T-cell (primary cell): ENCODE measurements around the gene FASTKD3. TPM values are rescaled to one million over a fixed set of nuclear protein-coding genes. Genes with fewer than 3 reads are reported as not detected.

Source experiments
- ATAC-seq, 4 experiments: fragments of 200-7000 bp in 3 of 4; fragments of 150-1000 bp in 1 of 4; cut with Tn5 transposase; replicated peaks in 1 of 4; 1 replicate in 3 of 4; 2 replicates in 1 of 4; pipeline ENCODE4 v1.10.0; 2021; ENCODE audit warnings: moderate library complexity in 3 of 4, mild to moderate bottlenecking in 2 of 4, moderate number of reproducible peaks in 1 of 4
- CTCF ChIA-PET, 2 donors: fragments of 300-600 bp; sonication (Branson Sonifier 250); formaldehyde crosslinking; loops; one replicate each; lab custom pipeline; 2022; ENCODE audit warnings: antibody characterized with exemption in 2 of 2; lab: Charles Lee
- POLR2A ChIA-PET, 2 donors: fragments of 300-600 bp; sonication (Branson Sonifier 250); formaldehyde crosslinking; loops; one replicate each; lab custom pipeline; 2022; ENCODE audit warnings: antibody characterized with exemption in 2 of 2; lab: Charles Lee
- DNase-seq, 35 experiments: peaks; one replicate each; pipeline versions ENCODE4 v3.0.0 to v3.0.0-alpha.2; 2013 to 2023
- H3K27ac ChIP-seq: one replicate; pipeline ENCODE4 v1.5.1; 2013; ENCODE audit warnings: low read length
- H3K27me3 ChIP-seq, 2 experiments: replicated peaks in 1 of 2; 1 replicate in 1 of 2; 2 replicates in 1 of 2; pipeline versions ENCODE4 v1.6.1 to v1.7.0; 2013; ENCODE audit warnings: low read length in 1 of 2, mixed read lengths in 1 of 2; ENCODE audit not compliant: control insufficient read depth in 2 of 2, insufficient read depth in 2 of 2; ENCODE audit errors: extremely low read depth in 1 of 2
- H3K36me3 ChIP-seq, 2 donors: 1 replicate in 1 of 2; 2 replicates in 1 of 2; pipeline versions ENCODE4 v1.6.1 to v1.7.0; 2013; ENCODE audit warnings: low read length in 1 of 2; ENCODE audit not compliant: control insufficient read depth in 2 of 2, insufficient read depth in 1 of 2; ENCODE audit errors: extremely low read depth in 1 of 2
- H3K4me1 ChIP-seq, 2 experiments: 1 replicate in 1 of 2; 2 replicates in 1 of 2; pipeline versions ENCODE4 v1.6.1 to v1.7.0; 2013; ENCODE audit warnings: low read length in 2 of 2, mixed read lengths in 1 of 2; ENCODE audit not compliant: insufficient read depth in 2 of 2, control insufficient read depth in 1 of 2; ENCODE audit errors: extremely low read depth in 1 of 2
- H3K4me3 ChIP-seq, 2 donors: 1 replicate in 1 of 2; 2 replicates in 1 of 2; pipeline versions ENCODE4 v1.5.1 to v1.7.0; 2013; ENCODE audit warnings: mild to moderate bottlenecking in 2 of 2, low read length in 1 of 2, moderate library complexity in 1 of 2; ENCODE audit not compliant: control insufficient read depth in 1 of 2; ENCODE audit errors: extremely low read depth in 1 of 2
- H3K9me3 ChIP-seq: 2 replicates; pipeline ENCODE4 v1.7.0; 2013
- H3K27ac Mint-ChIP-seq, 2 donors: one replicate each; pipeline ENCODE4 v1.8.0; 2020 to 2021; ENCODE audit warnings: mild to moderate bottlenecking in 2 of 2, mixed read lengths in 2 of 2
- H3K27me3 Mint-ChIP-seq, 2 donors: one replicate each; pipeline ENCODE4 v1.8.0; 2021 to 2022; ENCODE audit warnings: mixed read lengths in 2 of 2
- H3K36me3 Mint-ChIP-seq: one replicate; pipeline ENCODE4 v1.8.0; 2021; ENCODE audit warnings: mixed read lengths
- H3K4me1 Mint-ChIP-seq, 3 donors: one replicate each; pipeline ENCODE4 v1.8.0; 2020 to 2022; ENCODE audit warnings: mixed read lengths in 3 of 3, mild to moderate bottlenecking in 1 of 3
- H3K4me3 Mint-ChIP-seq, 3 donors: one replicate each; pipeline ENCODE4 v1.8.0; 2020 to 2022; ENCODE audit warnings: mild to moderate bottlenecking in 3 of 3, mixed read lengths in 3 of 3, moderate library complexity in 3 of 3
- H3K9me3 Mint-ChIP-seq, 3 donors: one replicate each; pipeline ENCODE4 v1.8.0; 2020 to 2022; ENCODE audit warnings: mixed read lengths in 3 of 3
- WGBS: methylation state at CpG from one replicate; pipeline ENCODE4 v1.1.5; 2013; ENCODE audit warnings: missing lambda C conversion rate; ENCODE audit not compliant: insufficient coverage; 5-methylcytosine and 5-hydroxymethylcytosine counted together
- total RNA-seq, 35 experiments: library from RNA in 6 of 35; stranded (reverse) in 6 of 35; fragments of 120-200 nt in 1 of 35; gene quantifications; one replicate each; pipeline versions ENCODE4 v1.2.1 to v1.2.4 and lab custom pipeline; 2013 to 2026

Gene FASTKD3
- total RNA-seq, 5 donors from 2014 or later (not counting 1 experiment from before 2014, with no cell fraction given), result 6.9 to 11.1 (median 9.7) TPM

DNA sequence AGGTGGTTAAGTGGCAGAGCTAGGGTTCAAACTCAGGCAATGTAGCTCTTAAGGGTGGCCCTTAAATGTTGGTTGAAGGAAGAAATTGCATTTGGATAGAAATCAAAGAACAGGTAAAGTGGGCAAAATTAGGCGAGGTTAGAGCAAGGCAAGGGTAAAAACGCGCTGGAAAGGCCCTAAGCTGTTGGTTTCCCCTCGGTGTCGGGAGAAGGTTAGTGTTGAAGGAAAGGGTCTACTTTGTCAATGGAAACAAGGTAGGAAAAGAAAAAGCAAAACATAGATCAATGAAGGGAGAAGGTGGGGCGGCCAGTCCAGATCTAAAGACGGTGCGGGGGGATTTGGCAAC is 431 bp downstream of the FASTKD3 start:
- ChIA-PET POLR2A (interaction anchor here in 1 of 2 donors (1.0 to 1.1 kb wide), 2 partner anchors 19 to 24 kb away, joined by 3 read pairs; no protein-coding TSS in a partner anchor), CTCF (interaction anchor here in 1 of 2 donors (1.2 to 2.1 kb wide), 2 partner anchors 11 to 19 kb away, joined by 4 to 14 read pairs; no protein-coding TSS in a partner anchor)
- WGBS, result 0% methylated on average over 6 of the region's 8 CpGs
- no peak for DNase-seq
- Histone ChIP-seq H3K27me3 (no peaks in the 10 kb centered on the region), H3K4me1 (peaks cover 22 to 30% of the 10 kb centered on the region in 2 experiments), H3K36me3 (peaks cover 0 to under 1% of the 10 kb centered on the region in 2 donors), H3K27ac (peak overlapping the region; percentile 56), H3K9me3 (no peaks in the 10 kb centered on the region), H3K4me3 (peak overlapping the region; percentile 68 to 92)
- no peak for ATAC-seq
- H3K4me1 Mint-ChIP-seq, result peaks cover 65 to 76% (median 74%) of the 10 kb centered on the region in 3 donors
- no peaks in the 10 kb centered on the region for H3K9me3 Mint-ChIP-seq
- H3K4me3 Mint-ChIP-seq, result peak overlapping the region; percentile 91 to 97 (median 92)
- no peaks in the 10 kb centered on the region for H3K27me3 Mint-ChIP-seq
- H3K27ac Mint-ChIP-seq, result peak overlapping the region; percentile 83 to 93
- peaks cover 20% of the 10 kb centered on the region for H3K36me3 Mint-ChIP-seq

DNA sequence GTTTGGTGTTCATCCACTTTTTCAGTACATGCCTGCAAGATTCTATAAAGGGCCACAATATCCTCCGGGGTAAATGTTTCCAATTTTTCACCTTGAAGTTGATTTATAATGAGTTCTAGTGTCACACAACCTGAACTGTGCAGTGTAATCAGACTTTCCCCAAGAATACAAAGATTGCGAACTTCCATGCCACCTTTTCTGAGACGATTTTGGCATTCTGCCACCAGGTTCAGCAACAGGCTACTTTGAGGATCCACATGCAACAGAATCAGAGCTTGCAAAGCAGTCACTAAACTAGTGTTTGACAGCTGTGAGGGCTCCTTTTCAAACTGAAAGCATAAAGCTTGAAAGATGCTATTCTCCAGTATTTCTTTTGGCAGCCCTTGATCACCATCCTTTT is 1.6 kb downstream of the FASTKD3 start:
- CTCF ChIA-PET, result interaction anchor here in 1 of 2 donors (0.7 to 2.1 kb wide), 2 partner anchors 14 to 20 kb away, joined by 3 to 14 read pairs; no protein-coding TSS in a partner anchor
- H3K9me3 ChIP-seq, result no peaks in the 10 kb centered on the region
- peaks cover 0 to 10% of the 10 kb centered on the region in 2 donors for H3K36me3 ChIP-seq
- H3K36me3 Mint-ChIP-seq, result peaks cover 27% of the 10 kb centered on the region
- H3K27ac Mint-ChIP-seq, result no peak overlapping the region
- H3K4me1 ChIP-seq, result peaks cover 22% of the 10 kb centered on the region in 2 experiments
- WGBS, result 83% methylated on average over 2 of the region's 3 CpGs
- no peaks in the 10 kb centered on the region for H3K27me3 Mint-ChIP-seq
- H3K27ac ChIP-seq, result no peak overlapping the region
- H3K4me1 Mint-ChIP-seq, result peaks cover 53 to 66% (median 63%) of the 10 kb centered on the region in 3 donors
- DNase-seq, result no peak
- no peaks in the 10 kb centered on the region for H3K27me3 ChIP-seq
- POLR2A ChIA-PET, result no interaction called here
- H3K4me3 Mint-ChIP-seq, result peak overlapping the region in 2 of 3 donors; percentile 51 to 91
- no peaks in the 10 kb centered on the region for H3K9me3 Mint-ChIP-seq
- ATAC-seq, result no peak
- H3K4me3 ChIP-seq, result no peak overlapping the region

DNA sequence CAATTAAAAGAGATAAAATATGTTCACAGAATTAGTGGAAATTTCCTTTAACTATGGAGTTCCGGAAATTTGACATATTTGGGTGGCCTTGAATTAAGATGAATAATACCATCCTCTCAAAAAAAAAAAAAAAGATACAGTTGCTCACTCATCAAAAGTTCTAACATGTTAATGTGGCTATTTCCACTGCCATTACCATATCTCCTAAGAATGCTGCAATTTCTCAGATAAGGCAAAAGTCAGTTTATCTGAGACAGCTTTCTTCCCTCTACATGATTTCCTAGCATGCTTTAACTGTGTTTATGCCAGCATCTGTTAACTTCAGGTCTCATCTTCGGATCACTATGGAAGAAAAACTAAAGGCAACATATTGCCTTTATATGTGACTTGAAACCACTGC is 2.6 kb downstream of the FASTKD3 start:
- Histone ChIP-seq H3K4me3 (no peak overlapping the region), H3K27me3 (no peaks in the 10 kb centered on the region), H3K27ac (no peak overlapping the region), H3K36me3 (peaks cover 3 to 19% of the 10 kb centered on the region in 2 donors), H3K4me1 (peaks cover 17 to 21% of the 10 kb centered on the region in 2 experiments), H3K9me3 (no peaks in the 10 kb centered on the region)
- Mint-ChIP-seq H3K9me3 (no peaks in the 10 kb centered on the region), H3K27me3 (no peaks in the 10 kb centered on the region), H3K27ac (no peak overlapping the region), H3K4me3 (no peak overlapping the region), H3K4me1 (peaks cover 43 to 56% (median 52%) of the 10 kb centered on the region in 3 donors), H3K36me3 (peaks cover 32% of the 10 kb centered on the region)
- CTCF ChIA-PET, result interaction anchor here in 1 of 2 donors (0.6 kb wide), 1 partner anchor 991 kb away, joined by 3 read pairs; no protein-coding TSS in a partner anchor
- no peak for DNase-seq
- WGBS, result 100% methylated on average over 1 of the region's 2 CpGs
- no peak for ATAC-seq
- POLR2A ChIA-PET, result interaction anchor here in 1 of 2 donors (0.6 kb wide), 1 partner anchor 18 kb away, joined by 3 read pairs; no protein-coding TSS in a partner anchor

DNA sequence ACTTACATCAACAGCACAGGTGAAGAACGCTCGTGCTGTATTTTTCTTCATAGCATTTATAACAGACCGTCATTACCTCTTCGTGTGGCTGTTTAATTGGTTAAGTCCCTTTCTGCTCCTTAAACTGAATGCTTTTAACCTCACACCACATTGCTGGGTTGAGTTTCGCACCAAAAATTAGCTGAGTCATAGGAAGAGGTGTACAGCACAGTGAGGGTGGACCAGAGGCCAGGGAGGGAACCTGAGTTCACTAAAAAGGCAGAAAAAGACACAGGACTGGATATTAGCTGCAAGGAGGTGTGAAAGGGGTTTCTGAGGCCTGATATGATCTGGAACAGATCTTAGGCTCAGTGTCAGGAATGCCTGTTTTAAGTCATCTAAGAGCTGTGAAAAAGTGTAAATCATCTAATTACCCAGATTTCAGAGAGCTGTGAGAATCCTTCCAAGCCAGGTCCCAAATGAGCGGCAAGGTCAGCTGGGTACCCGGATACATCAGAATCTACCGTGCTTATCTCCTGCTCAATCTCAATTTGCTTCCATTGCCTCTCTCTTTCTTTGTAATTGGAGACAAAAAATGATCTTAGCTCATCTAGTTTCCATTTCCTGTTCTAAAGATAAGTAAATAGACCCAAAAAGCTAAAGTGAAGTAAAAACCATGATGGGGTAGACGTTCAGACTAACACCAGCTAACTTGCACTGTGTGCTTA is 10.8 kb downstream of the FASTKD3 start:
- H3K9me3 Mint-ChIP-seq, result no peaks in the 10 kb centered on the region
- Histone ChIP-seq H3K27me3 (no peaks in the 10 kb centered on the region), H3K4me1 (peaks cover 3 to 6% of the 10 kb centered on the region in 2 experiments), H3K9me3 (no peaks in the 10 kb centered on the region), H3K27ac (no peak overlapping the region), H3K36me3 (peaks cover 6 to 36% of the 10 kb centered on the region in 2 donors), H3K4me3 (no peak overlapping the region)
- H3K27me3 Mint-ChIP-seq, result no peaks in the 10 kb centered on the region
- POLR2A ChIA-PET, result no interaction called here
- peaks cover 11 to 19% (median 16%) of the 10 kb centered on the region in 3 donors for H3K4me1 Mint-ChIP-seq
- no peak for DNase-seq
- CTCF ChIA-PET, result interaction anchor here in 1 of 2 donors (0.8 to 1.2 kb wide), 2 partner anchors 11 to 29 kb away, joined by 4 to 5 read pairs; partner anchors contain the start of genes FASTKD3 and MTRR
- H3K27ac Mint-ChIP-seq, result peak overlapping the region; percentile 65 to 77
- H3K4me3 Mint-ChIP-seq, result no peak overlapping the region
- no CpG with 5 or more reads among the region's 9 CpGs for WGBS
- H3K36me3 Mint-ChIP-seq, result peaks cover 33% of the 10 kb centered on the region
- ATAC-seq, result peak in 3 of 4 experiments; percentile 19 to 53 (median 31)

DNA sequence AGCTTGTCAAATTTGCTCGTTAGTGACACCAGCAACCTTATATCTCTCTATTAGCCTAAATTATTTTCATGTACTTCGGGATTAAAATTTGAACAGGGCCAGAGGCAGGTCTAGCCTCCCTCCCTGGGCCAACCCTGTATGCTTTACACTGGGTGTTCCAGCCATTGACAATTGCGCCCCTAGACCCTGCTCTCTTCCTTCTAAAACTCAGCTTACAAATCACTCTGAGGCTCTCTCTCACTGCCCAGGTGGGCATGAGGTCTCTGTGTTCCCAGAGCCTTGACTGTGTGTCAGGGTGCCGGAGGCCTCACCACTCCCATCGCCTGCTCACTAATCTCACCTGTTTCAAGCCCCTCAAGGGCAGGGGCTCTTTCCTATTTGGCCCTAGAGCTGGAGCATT is 11.5 kb downstream of the FASTKD3 start:
- Mint-ChIP-seq H3K4me3 (no peak overlapping the region), H3K9me3 (no peaks in the 10 kb centered on the region)
- POLR2A ChIA-PET, result no interaction called here

GRCh38 chr5:7856855-7857254 is 12.0 kb downstream of the FASTKD3 start:
- WGBS, result no CpG with 5 or more reads among the region's 2 CpGs
- Histone ChIP-seq H3K27me3 (no peaks in the 10 kb centered on the region), H3K27ac (no peak overlapping the region), H3K4me1 (peaks cover 3 to 12% of the 10 kb centered on the region in 2 experiments), H3K4me3 (no peak overlapping the region), H3K36me3 (peaks cover 6 to 25% of the 10 kb centered on the region in 2 donors), H3K9me3 (no peaks in the 10 kb centered on the region)
- DNase-seq (peak in 4 of 35 experiments; percentile 5 to 47 (median 10)), ATAC-seq (peak in 1 of 4 experiments; percentile 47)
- ChIA-PET POLR2A (no interaction called here), CTCF (interaction anchor here (0.6 to 0.7 kb wide), 2 partner anchors 1470 to 1479 kb away, joined by 3 read pairs; no protein-coding TSS in a partner anchor)
- no peak overlapping the region for H3K27ac Mint-ChIP-seq
- no peak overlapping the region for H3K4me3 Mint-ChIP-seq
- H3K36me3 Mint-ChIP-seq, result peaks cover 26% of the 10 kb centered on the region
- no peaks in the 10 kb centered on the region for H3K9me3 Mint-ChIP-seq
- no peaks in the 10 kb centered on the region for H3K27me3 Mint-ChIP-seq
- peaks cover 20 to 26% (median 26%) of the 10 kb centered on the region in 3 donors for H3K4me1 Mint-ChIP-seq

More for the DNA sequence above, 11.5 kb downstream of the FASTKD3 start:
- no peak overlapping the region for H3K27ac ChIP-seq
- peaks cover 6 to 30% of the 10 kb centered on the region in 2 donors for H3K36me3 ChIP-seq
- H3K27me3 ChIP-seq, result no peaks in the 10 kb centered on the region
- Mint-ChIP-seq H3K4me1 (peaks cover 15 to 21% (median 21%) of the 10 kb centered on the region in 3 donors), H3K27ac (peak overlapping the region in 1 of 2 donors; percentile 65), H3K36me3 (peaks cover 27% of the 10 kb centered on the region), H3K27me3 (no peaks in the 10 kb centered on the region)
- WGBS, result 98% methylated on average over 4 of the region's 5 CpGs
- H3K4me1 ChIP-seq, result peaks cover 3 to 7% of the 10 kb centered on the region in 2 experiments
- no peak for DNase-seq
- CTCF ChIA-PET, result interaction anchor here (0.6 to 1.2 kb wide), 3 partner anchors 12 to 1480 kb away, joined by 3 to 4 read pairs (median 3); partner anchors contain the start of genes FASTKD3 (in 1 of the 2) and MTRR (in 1 of the 2)
- ATAC-seq, result no peak
- H3K9me3 ChIP-seq, result no peaks in the 10 kb centered on the region
- no peak overlapping the region for H3K4me3 ChIP-seq
